Left ventricle myocardium inferior (tissue), 1 donor: ENCODE measurements around the gene ARHGEF6. TPM values are rescaled to one million over a fixed set of nuclear protein-coding genes. Genes with fewer than 3 reads are reported as not detected.

ENCODE experiments used
- DNase-seq: peaks from one replicate; pipeline ENCODE4 v3.0.0-alpha.2; 2020
- H3K27ac ChIP-seq: fragments of 200-600 bp; replicated peaks from 2 replicates; pipeline ENCODE4 v1.8.0; 2021
- H3K27me3 ChIP-seq: fragments of 200-600 bp; 2 replicates; pipeline ENCODE4 v1.8.0; 2021; ENCODE audit warnings: low read depth
- H3K36me3 ChIP-seq: fragments of 200-600 bp; 2 replicates; pipeline ENCODE4 v1.8.0; 2021
- H3K4me1 ChIP-seq: fragments of 200-600 bp; 2 replicates; pipeline ENCODE4 v1.8.0; 2021
- H3K4me3 ChIP-seq: fragments of 200-600 bp; 2 replicates; pipeline ENCODE4 v1.8.0; 2021; ENCODE audit warnings: mild to moderate bottlenecking, moderate library complexity
- H3K9me3 ChIP-seq: fragments of 200-600 bp; replicated peaks from 2 replicates; pipeline ENCODE4 v1.8.0; 2021
- CTCF ChIP-seq: fragments of 200-600 bp; IDR thresholded peaks from 2 replicates; pipeline ENCODE4 v1.8.0; 2021; ENCODE audit warnings: antibody characterized with exemption, mild to moderate bottlenecking, borderline replicate concordance
- intact Hi-C: fragments of 100-400 bp; cut with micrococcal nuclease; formaldehyde crosslinking; loops from one replicate; pipeline ENCODE4 v1.11.0; 2022
- total RNA-seq: library from RNA; stranded (reverse); fragmentation: NEBNext Ultra II Directional; extraction: Animal tissue kit (Norgen Biotek cat#: 25700); gene quantifications from one replicate; pipeline ENCODE4 v1.2.1, GENCODE V29; 2021
- donor health status: DM: no; HTN: yes; CAD: no; lungs with severe emphysema.

The ARHGEF6 gene
- total RNA-seq, 1 donor from 2014 or later: 54.9 TPM

DNA sequence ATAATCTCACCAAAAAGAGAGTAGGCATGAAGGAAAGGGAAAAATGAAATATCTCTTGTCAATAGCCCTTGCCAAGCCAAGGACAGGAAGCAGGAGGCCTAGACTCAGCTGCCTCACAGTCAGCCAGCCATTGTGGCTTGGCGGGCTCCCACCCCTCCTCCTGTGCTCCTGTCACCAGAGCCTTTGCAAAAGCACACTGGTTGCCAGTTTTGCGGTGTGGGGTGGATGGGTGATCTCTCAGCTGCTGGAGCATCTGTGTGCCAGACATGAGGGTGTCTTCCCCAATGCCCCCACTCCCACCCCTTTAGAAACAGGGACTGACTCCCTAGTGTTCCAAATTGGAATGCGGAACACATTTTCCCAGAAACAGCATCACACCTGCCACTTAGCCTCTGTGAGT lies 26.1 kb downstream of the ARHGEF6 start:
- H3K27ac ChIP-seq: peak overlapping the region; percentile 55
- no peaks in the 10 kb centered on the region for H3K27me3 ChIP-seq
- H3K4me3 ChIP-seq: no peak overlapping the region
- no peak for TF ChIP-seq CTCF
- DNase-seq: peak; percentile 52
- H3K9me3 ChIP-seq: no peaks in the 10 kb centered on the region
- H3K36me3 ChIP-seq: no peaks in the 10 kb centered on the region
- intact Hi-C loops: no loop called here
- peaks cover 60% of the 10 kb centered on the region for H3K4me1 ChIP-seq

DNA sequence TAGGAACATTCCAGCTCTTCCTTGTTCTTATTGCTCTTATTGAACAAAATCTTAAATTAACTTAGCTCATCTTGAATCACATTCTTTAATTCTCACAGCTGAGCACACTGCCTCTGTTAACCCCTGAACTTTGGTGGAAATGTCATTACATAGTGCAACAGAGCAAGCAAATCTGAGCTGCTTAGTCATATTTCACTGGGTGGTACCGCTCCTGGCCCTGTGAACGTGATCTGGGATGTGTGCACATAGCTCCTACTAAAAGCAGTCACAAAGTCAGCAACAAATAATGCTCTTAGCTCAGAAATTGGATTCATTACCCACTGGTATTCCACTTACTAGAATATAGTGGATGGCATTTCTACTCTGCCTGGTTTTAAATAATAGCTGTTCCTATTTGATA lies 27.9 kb downstream of the ARHGEF6 start:
- Histone ChIP-seq H3K27me3 (no peaks in the 10 kb centered on the region), H3K27ac (peak overlapping the region; percentile 55), H3K4me3 (no peak overlapping the region), H3K36me3 (no peaks in the 10 kb centered on the region), H3K4me1 (peaks cover 70% of the 10 kb centered on the region), H3K9me3 (no peaks in the 10 kb centered on the region)
- TF ChIP-seq CTCF: no peak
- intact Hi-C loops: no loop called here
- DNase-seq: no peak

- TF ChIP-seq CTCF: no peak
These were observed 28.4 kb downstream of the ARHGEF6 start for GRCh38 chrX:136752346-136752745.

DNA sequence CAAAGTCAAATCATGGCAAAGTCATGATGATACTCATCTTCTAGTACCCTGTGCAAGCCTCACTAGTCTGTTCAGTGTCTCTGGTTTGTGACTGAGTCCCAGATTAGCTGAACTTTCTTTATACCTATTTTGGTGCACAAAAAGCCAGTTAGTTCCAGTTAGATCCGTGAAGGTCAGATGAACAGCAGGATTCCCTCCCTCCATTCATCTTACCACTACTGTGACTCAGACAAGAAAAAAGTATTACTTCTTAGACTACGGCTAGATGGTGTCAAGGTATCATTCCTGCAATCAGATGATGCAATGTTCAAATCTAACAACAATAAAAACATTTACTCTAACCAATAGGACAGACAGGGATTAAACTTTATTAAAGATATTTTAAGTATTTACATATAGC lies 30.4 kb downstream of the ARHGEF6 start:
- peaks cover 3% of the 10 kb centered on the region for H3K36me3 ChIP-seq
- H3K9me3 ChIP-seq: no peaks in the 10 kb centered on the region
- TF ChIP-seq CTCF: no peak
- DNase-seq: no peak
- intact Hi-C loops: no loop called here
- no peak overlapping the region for H3K4me3 ChIP-seq
- no peak overlapping the region for H3K27ac ChIP-seq
- H3K27me3 ChIP-seq: no peaks in the 10 kb centered on the region
- H3K4me1 ChIP-seq: peaks cover 91% of the 10 kb centered on the region

More at GRCh38 chrX:136752346-136752745, 28.4 kb downstream of the ARHGEF6 start:
- DNase-seq: no peak
- Histone ChIP-seq H3K9me3 (no peaks in the 10 kb centered on the region), H3K27me3 (no peaks in the 10 kb centered on the region), H3K36me3 (no peaks in the 10 kb centered on the region), H3K4me1 (peaks cover 75% of the 10 kb centered on the region), H3K27ac (peak overlapping the region; percentile 55), H3K4me3 (no peak overlapping the region)
- intact Hi-C loops: no loop called here

DNA sequence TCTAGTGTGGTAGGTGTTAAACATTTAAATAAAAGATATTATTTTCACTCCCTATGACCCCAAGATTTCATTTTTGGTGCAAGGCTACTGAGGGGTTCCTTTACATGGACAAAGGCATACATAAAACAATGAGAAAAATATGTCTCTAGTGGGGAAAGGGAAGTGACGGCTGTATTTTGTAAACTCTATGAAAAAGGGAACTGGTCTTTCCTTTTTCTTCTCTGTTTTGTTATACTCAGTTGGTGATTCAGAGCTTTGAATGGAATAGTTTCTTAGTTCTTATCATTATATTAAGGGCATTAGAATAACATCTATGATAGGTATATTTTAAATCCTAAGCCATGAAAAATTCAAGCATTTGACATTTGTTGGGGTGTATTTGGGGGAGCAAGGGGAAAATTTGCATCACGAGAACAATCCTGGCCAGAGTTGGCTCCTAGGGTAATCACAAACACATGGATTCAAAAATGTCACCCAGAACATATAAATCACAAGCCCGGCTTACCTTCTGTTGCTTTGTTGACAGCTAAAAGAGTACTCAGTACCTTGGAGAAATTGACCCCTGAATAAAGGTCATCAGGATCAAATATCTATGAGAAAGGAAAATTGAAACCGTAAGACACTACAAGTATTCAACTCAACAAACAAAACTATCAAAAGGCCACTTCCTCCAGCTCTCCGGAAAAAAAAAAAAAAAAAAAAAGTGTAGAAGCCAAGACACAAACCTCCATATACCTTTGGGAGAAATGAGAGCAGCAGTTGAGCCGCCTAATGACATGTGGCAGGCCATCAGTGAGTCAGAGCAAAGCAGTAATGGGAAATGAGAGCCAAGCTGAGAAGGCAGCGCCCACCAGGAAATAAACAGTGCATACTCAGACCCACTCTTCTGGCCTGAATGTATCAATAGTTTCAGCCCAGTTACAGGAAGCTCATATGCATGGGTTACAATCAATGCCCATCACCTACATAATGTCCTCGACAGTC lies 33.4 kb downstream of the ARHGEF6 start:
- H3K9me3 ChIP-seq: no peaks in the 10 kb centered on the region
- no peak for TF ChIP-seq CTCF
- peaks cover 71% of the 10 kb centered on the region for H3K4me1 ChIP-seq
- no peak overlapping the region for H3K4me3 ChIP-seq
- peak overlapping the region; percentile 51 for H3K27ac ChIP-seq
- DNase-seq: no peak
- H3K27me3 ChIP-seq: no peaks in the 10 kb centered on the region
- H3K36me3 ChIP-seq: peaks cover 14% of the 10 kb centered on the region
- intact Hi-C loops: no loop called here
